OCI-M1 (cell line): ENCODE data around the gene GDF9.

Experiments used
- DNase-seq: peaks from one replicate; lab custom pipeline; 2025; lab: John Stamatoyannopoulos, UW

GDF9 gene

GRCh38 chr5:132836852-132837251, 29.4 kb downstream of the GDF9 start:
- no peak for DNase-seq

- DNase-seq, result no peak
Measured at GRCh38 chr5:132834057-132834456, 32.2 kb downstream of the GDF9 start.

GRCh38 chr5:132832612-132833011, 33.7 kb downstream of the GDF9 start:
- no peak for DNase-seq

- DNase-seq, result no peak
Measured at GRCh38 chr5:132831095-132831860, 35.0 kb downstream of the GDF9 start.

GRCh38 chr5:132830436-132831094, 35.7 kb downstream of the GDF9 start, which contains the start of gene SHROOM1:
Gene SHROOM1 (minus strand): TSS chr5:132830647. CDS start chr5:132826140, 4,507 bp downstream.
- peak; percentile 60 for DNase-seq

- peak; percentile 80 for DNase-seq
Measured at GRCh38 chr5:132829742-132830435, 36.4 kb downstream of the GDF9 start.

GRCh38 chr5:132828846-132829494, 37.3 kb downstream of the GDF9 start:
- no peak for DNase-seq

GRCh38 chr5:132827943-132828673, 38.2 kb downstream of the GDF9 start:
- DNase-seq, result no peak

GRCh38 chr5:132826424-132827082, 39.7 kb downstream of the GDF9 start:
- DNase-seq, result no peak

- DNase-seq, result no peak
Measured at GRCh38 chr5:132825834-132826391, 40.4 kb downstream of the GDF9 start.

GRCh38 chr5:132825033-132825833, 41.0 kb downstream of the GDF9 start:
- DNase-seq, result no peak

GRCh38 chr5:132824426-132824825, 41.8 kb downstream of the GDF9 start:
- DNase-seq, result no peak

GRCh38 chr5:132823481-132824050, 42.7 kb downstream of the GDF9 start:
- DNase-seq, result no peak

- DNase-seq, result no peak
Measured at GRCh38 chr5:132822650-132823480, 43.4 kb downstream of the GDF9 start.

GRCh38 chr5:132821791-132822190, 44.5 kb downstream of the GDF9 start:
- DNase-seq, result no peak

GRCh38 chr5:132821350-132821749, 44.9 kb downstream of the GDF9 start:
- DNase-seq, result no peak

- DNase-seq, result peak; percentile 97
Measured at GRCh38 chr5:132820162-132820754, 46.0 kb downstream of the GDF9 start.

- DNase-seq, result no peak
Measured at GRCh38 chr5:132819468-132819867, 46.8 kb downstream of the GDF9 start.
